Measurements from ENCODE around the gene CPLX1.

Gene CPLX1

GRCh38 chr4:834368-835147 is 8.6 kb upstream of the CPLX1 start:
- no peak for DNase-seq (ENCODE audit: low read depth)
- TF ChIP-seq CTCF (IDR thresholded peaks at IDR 0.05; ENCODE audit: insufficient read depth, low read depth, low read length, missing control alignments), result no peak
- H3K4me3 ChIP-seq (ENCODE audit: low read depth, low read length), result no peak overlapping the region

GRCh38 chr4:833731-834367 is 7.9 kb upstream of the CPLX1 start:
- DNase-seq (ENCODE audit: low read depth), result no peak
- TF ChIP-seq CTCF (IDR thresholded peaks at IDR 0.05; ENCODE audit: insufficient read depth, low read depth, low read length, missing control alignments), result no peak
- no peak overlapping the region for H3K4me3 ChIP-seq (ENCODE audit: low read depth, low read length)

- DNase-seq (ENCODE audit: low read depth), result no peak
- TF ChIP-seq CTCF (IDR thresholded peaks at IDR 0.05; ENCODE audit: insufficient read depth, low read depth, low read length, missing control alignments), result no peak
- H3K4me3 ChIP-seq (ENCODE audit: low read depth, low read length), result no peak overlapping the region
Observed at GRCh38 chr4:833156-833555, 7.2 kb upstream of the CPLX1 start.

- TF ChIP-seq CTCF (IDR thresholded peaks at IDR 0.05; ENCODE audit: insufficient read depth, low read depth, low read length, missing control alignments), result no peak
- no peak for DNase-seq (ENCODE audit: low read depth)
- H3K4me3 ChIP-seq (ENCODE audit: low read depth, low read length), result no peak overlapping the region
Observed at GRCh38 chr4:832536-832935, 6.6 kb upstream of the CPLX1 start.

- no peak for TF ChIP-seq CTCF (IDR thresholded peaks at IDR 0.05; ENCODE audit: insufficient read depth, low read depth, low read length, missing control alignments)
- DNase-seq (ENCODE audit: low read depth), result no peak
- H3K4me3 ChIP-seq (ENCODE audit: low read depth, low read length), result no peak overlapping the region
Observed at GRCh38 chr4:832108-832507, 6.2 kb upstream of the CPLX1 start.

GRCh38 chr4:831483-831805 is 5.5 kb upstream of the CPLX1 start:
- TF ChIP-seq CTCF (IDR thresholded peaks at IDR 0.05; ENCODE audit: insufficient read depth, low read depth, low read length, missing control alignments), result no peak
- H3K4me3 ChIP-seq (ENCODE audit: low read depth, low read length), result no peak overlapping the region
- no peak for DNase-seq (ENCODE audit: low read depth)
